Measurements from ENCODE around the gene SDHA.

GRCh38 chr5:178110-178509 lies 40.0 kb upstream of the SDHA start:
- TF ChIP-seq CTCF (IDR thresholded peaks at IDR 0.05) (no peak), POLR2A (IDR thresholded peaks at IDR 0.05) (no peak)

Measured in heart left ventricle (tissue), 13 donors.